ENCODE data around the gene RALGAPA1.

The RALGAPA1 gene

GRCh38 chr14:35725930-35726329, 83.2 kb downstream of the RALGAPA1 start:
- no peak overlapping the region for H3K4me3 ChIP-seq (ENCODE audit: low read depth, low read length)
- DNase-seq (ENCODE audit: low read depth), result no peak
- TF ChIP-seq MYC (IDR thresholded peaks at IDR 0.05; ENCODE audit: low read depth, low read length), result no peak
- TF ChIP-seq MAX (IDR thresholded peaks at IDR 0.05; ENCODE audit: low read depth, low read length), result no peak
- no peak for TF ChIP-seq POLR2A (IDR thresholded peaks at IDR 0.05; ENCODE audit: extremely low read depth, insufficient read length)
- TF ChIP-seq CTCF (IDR thresholded peaks at IDR 0.05; ENCODE audit: low read depth, low read length), result no peak

- DNase-seq (ENCODE audit: low read depth), result no peak
- no peak for TF ChIP-seq MAX (IDR thresholded peaks at IDR 0.05; ENCODE audit: low read depth, low read length)
- TF ChIP-seq MYC (IDR thresholded peaks at IDR 0.05; ENCODE audit: low read depth, low read length), result no peak
- TF ChIP-seq CTCF (IDR thresholded peaks at IDR 0.05; ENCODE audit: low read depth, low read length), result no peak
- TF ChIP-seq POLR2A (IDR thresholded peaks at IDR 0.05; ENCODE audit: extremely low read depth, insufficient read length), result no peak
- H3K4me3 ChIP-seq (ENCODE audit: low read depth, low read length), result no peak overlapping the region
Measured at GRCh38 chr14:35715079-35715478, 94.0 kb downstream of the RALGAPA1 start.

- TF ChIP-seq MAX (IDR thresholded peaks at IDR 0.05; ENCODE audit: low read depth, low read length) (no peak), MYC (IDR thresholded peaks at IDR 0.05; ENCODE audit: low read depth, low read length) (no peak), CTCF (IDR thresholded peaks at IDR 0.05; ENCODE audit: low read depth, low read length) (no peak), POLR2A (IDR thresholded peaks at IDR 0.05; ENCODE audit: extremely low read depth, insufficient read length) (no peak)
- no peak for DNase-seq (ENCODE audit: low read depth)
- no peak overlapping the region for H3K4me3 ChIP-seq (ENCODE audit: low read depth, low read length)
Measured at GRCh38 chr14:35712466-35712865, 96.6 kb downstream of the RALGAPA1 start.

GRCh38 chr14:35708062-35708461, 101.0 kb downstream of the RALGAPA1 start:
- H3K4me3 ChIP-seq (ENCODE audit: low read depth, low read length), result no peak overlapping the region
- TF ChIP-seq POLR2A (IDR thresholded peaks at IDR 0.05; ENCODE audit: extremely low read depth, insufficient read length), result no peak
- TF ChIP-seq MAX (IDR thresholded peaks at IDR 0.05; ENCODE audit: low read depth, low read length), result no peak
- no peak for TF ChIP-seq CTCF (IDR thresholded peaks at IDR 0.05; ENCODE audit: low read depth, low read length)
- no peak for TF ChIP-seq MYC (IDR thresholded peaks at IDR 0.05; ENCODE audit: low read depth, low read length)
- DNase-seq (ENCODE audit: low read depth), result no peak

GRCh38 chr14:35705636-35706035, 103.5 kb downstream of the RALGAPA1 start:
- TF ChIP-seq CTCF (IDR thresholded peaks at IDR 0.05; ENCODE audit: low read depth, low read length) (no peak), MYC (IDR thresholded peaks at IDR 0.05; ENCODE audit: low read depth, low read length) (no peak), POLR2A (IDR thresholded peaks at IDR 0.05; ENCODE audit: extremely low read depth, insufficient read length) (no peak), MAX (IDR thresholded peaks at IDR 0.05; ENCODE audit: low read depth, low read length) (no peak)
- DNase-seq (ENCODE audit: low read depth), result no peak
- no peak overlapping the region for H3K4me3 ChIP-seq (ENCODE audit: low read depth, low read length)

Data from NB4 (cell line).